Caco-2 (cell line): ENCODE results near the gene AEBP2. TPM values are rescaled to one million over a fixed set of nuclear protein-coding genes. Genes with fewer than 3 reads are reported as not detected.

ENCODE experiments used
- BruUV-seq: library from RNA; stranded (reverse); fragments of 400-500 nt; replicated peaks from 2 replicates; lab custom pipeline; 2021; lab: Mats Ljungman, UMichigan
- CTCF ChIA-PET: fragments of 300-600 bp; sonication (Branson Sonifier 250); formaldehyde crosslinking; loops from one replicate; lab custom pipeline; 2022; ENCODE audit warnings: antibody characterized with exemption; lab: Charles Lee
- POLR2A ChIA-PET: fragments of 300-600 bp; sonication (Branson Sonifier 250); formaldehyde crosslinking; loops from one replicate; lab custom pipeline; 2022; ENCODE audit warnings: antibody characterized with exemption; lab: Charles Lee
- DNase-seq, 2 experiments: peaks; one replicate each; pipeline versions ENCODE4 v3.0.0 to v3.0.0-alpha.2; 2020 to 2022
- H3K27me3 ChIP-seq: replicated peaks from 2 replicates; pipeline ENCODE4 v1.6.0; 2011; ENCODE audit warnings: low read length; ENCODE audit not compliant: control insufficient read depth, insufficient read depth
- H3K36me3 ChIP-seq: 2 replicates; pipeline ENCODE4 v1.5.1; 2011; ENCODE audit warnings: low read length; ENCODE audit not compliant: control insufficient read depth, insufficient read depth
- H3K4me1 ChIP-seq: fragments of 250-450 bp; sonication (Bioruptor Pico); 2 replicates; pipeline ENCODE4 v1.5.1; 2020; ENCODE audit warnings: mild to moderate bottlenecking
- H3K4me3 ChIP-seq: 2 replicates; pipeline ENCODE4 v1.5.1; 2011; ENCODE audit warnings: low read depth, mild to moderate bottlenecking, control low read depth, low read length
- H3K9me3 ChIP-seq: fragments of 250-450 bp; sonication (Bioruptor Pico); 2 replicates; pipeline ENCODE4 v1.5.1; 2020; ENCODE audit warnings: mild to moderate bottlenecking, moderate library complexity
- H3K27ac Mint-ChIP-seq: one replicate; pipeline ENCODE4 v1.8.0; 2022; ENCODE audit warnings: mixed read lengths; ENCODE audit not compliant: unreplicated experiment
- H3K27me3 Mint-ChIP-seq: one replicate; pipeline ENCODE4 v1.8.0; 2022; ENCODE audit warnings: mixed read lengths; ENCODE audit not compliant: insufficient read depth, unreplicated experiment
- H3K36me3 Mint-ChIP-seq: one replicate; pipeline ENCODE4 v1.8.0; 2022; ENCODE audit warnings: mild to moderate bottlenecking, mixed read lengths; ENCODE audit not compliant: insufficient read depth, unreplicated experiment
- H3K4me1 Mint-ChIP-seq: one replicate; pipeline ENCODE4 v1.8.0; 2022; ENCODE audit warnings: low read depth, mixed read lengths; ENCODE audit not compliant: unreplicated experiment
- H3K4me3 Mint-ChIP-seq: one replicate; pipeline ENCODE4 v1.8.0; 2022; ENCODE audit warnings: mild to moderate bottlenecking, moderate library complexity, mixed read lengths; ENCODE audit not compliant: unreplicated experiment
- H3K9me3 Mint-ChIP-seq: one replicate; pipeline ENCODE4 v1.8.0; 2022; ENCODE audit warnings: mixed read lengths; ENCODE audit not compliant: unreplicated experiment
- CTCF ChIP-seq, 2 experiments: fragments of 200-600 bp in 1 of 2; IDR thresholded peaks; 1 replicate in 1 of 2; 2 replicates in 1 of 2; pipeline versions ENCODE4 v1.5.1 to v1.8.0; 2011 to 2022; ENCODE audit warnings: antibody characterized with exemption in 1 of 2, control low read depth in 1 of 2, inconsistent platforms in 1 of 2, low read depth in 1 of 2, low read length in 1 of 2, mild to moderate bottlenecking in 1 of 2, moderate library complexity in 1 of 2; ENCODE audit not compliant: insufficient read depth in 1 of 2, severe bottlenecking in 1 of 2, unreplicated experiment in 1 of 2
- intact Hi-C: fragments of 100-400 bp; cut with micrococcal nuclease; formaldehyde crosslinking; loops from one replicate; pipeline ENCODE4 v1.10.0; 2022; ENCODE audit not compliant: unreplicated experiment
- total RNA-seq: library from RNA; stranded (reverse); gene quantifications from 2 replicates; pipeline ENCODE4 v1.2.3, GENCODE V29; 2022

AEBP2 gene
- total RNA-seq, 1 experiment from 2014 or later, result 68.0 TPM

GRCh38 chr12:19515179-19515578 is 75.9 kb downstream of the AEBP2 start:
- ChIA-PET POLR2A (no interaction called here), CTCF (no interaction called here)
- no TSS peak for BruUV-seq
- Mint-ChIP-seq H3K27me3 (no peaks in the 10 kb centered on the region), H3K9me3 (no peaks in the 10 kb centered on the region), H3K4me3 (no peak overlapping the region), H3K27ac (no peak overlapping the region), H3K4me1 (peaks cover under 1% of the 10 kb centered on the region), H3K36me3 (peaks cover 68% of the 10 kb centered on the region)
- H3K4me3 ChIP-seq, result no peak overlapping the region
- TF ChIP-seq CTCF (IDR thresholded peaks at IDR 0.05; ENCODE audit: insufficient read depth in 1 of 2, low read depth in 1 of 2, low read length in 1 of 2, severe bottlenecking in 1 of 2, unreplicated experiment in 1 of 2), result no peak
- H3K27me3 ChIP-seq, result no peaks in the 10 kb centered on the region
- H3K36me3 ChIP-seq, result no peaks in the 10 kb centered on the region; the same call in 1 of the 2 replicates
- DNase-seq, result no peak
- H3K4me1 ChIP-seq, result no peaks in the 10 kb centered on the region
- intact Hi-C loops, result no loop called here
- H3K9me3 ChIP-seq, result no peaks in the 10 kb centered on the region

- Histone ChIP-seq H3K4me1 (no peaks in the 10 kb centered on the region), H3K4me3 (no peak overlapping the region), H3K36me3 (no peaks in the 10 kb centered on the region; the same call in 1 of the 2 replicates), H3K9me3 (no peaks in the 10 kb centered on the region), H3K27me3 (no peaks in the 10 kb centered on the region)
- Mint-ChIP-seq H3K9me3 (no peaks in the 10 kb centered on the region), H3K36me3 (peaks cover 49% of the 10 kb centered on the region), H3K27ac (no peak overlapping the region), H3K4me1 (peaks cover 6% of the 10 kb centered on the region), H3K27me3 (no peaks in the 10 kb centered on the region), H3K4me3 (no peak overlapping the region)
- intact Hi-C loops, result no loop called here
- DNase-seq, result no peak
- ChIA-PET CTCF (no interaction called here), POLR2A (no interaction called here)
- no peak for TF ChIP-seq CTCF (IDR thresholded peaks at IDR 0.05; ENCODE audit: insufficient read depth in 1 of 2, low read depth in 1 of 2, low read length in 1 of 2, severe bottlenecking in 1 of 2, unreplicated experiment in 1 of 2)
- no TSS peak for BruUV-seq
These were observed 78.3 kb downstream of the AEBP2 start for GRCh38 chr12:19517583-19517982.

GRCh38 chr12:19518209-19518608 is 78.9 kb downstream of the AEBP2 start:
- no TSS peak for BruUV-seq
- ChIA-PET CTCF (no interaction called here), POLR2A (no interaction called here)
- TF ChIP-seq CTCF (IDR thresholded peaks at IDR 0.05; ENCODE audit: insufficient read depth in 1 of 2, low read depth in 1 of 2, low read length in 1 of 2, severe bottlenecking in 1 of 2, unreplicated experiment in 1 of 2), result no peak
- Mint-ChIP-seq H3K4me3 (no peak overlapping the region), H3K27ac (no peak overlapping the region), H3K4me1 (peaks cover 6% of the 10 kb centered on the region), H3K9me3 (no peaks in the 10 kb centered on the region), H3K27me3 (no peaks in the 10 kb centered on the region), H3K36me3 (peaks cover 49% of the 10 kb centered on the region)
- Histone ChIP-seq H3K27me3 (no peaks in the 10 kb centered on the region), H3K9me3 (no peaks in the 10 kb centered on the region), H3K36me3 (no peaks in the 10 kb centered on the region; the same call in 1 of the 2 replicates), H3K4me3 (no peak overlapping the region), H3K4me1 (no peaks in the 10 kb centered on the region)
- DNase-seq, result no peak
- intact Hi-C loops, result no loop called here
